C4-2B (cell line): Measurements from ENCODE around the gene RALA.

Experiments used
- CTCF ChIP-seq: fragments of 450-650 bp; conservative IDR thresholded peaks from 2 replicates; pipeline ENCODE4 v1.5.1; 2017; ENCODE audit warnings: mild to moderate bottlenecking
- ZFX ChIP-seq: fragments of 450-650 bp; IDR thresholded peaks from 2 replicates; pipeline ENCODE4 v1.6.1; 2017

- TF ChIP-seq CTCF (no peak), ZFX (no peak)
Measured at GRCh38 chr7:39651265-39651664, 27.9 kb downstream of the RALA start.
